ELR (cell line): ENCODE measurements around the gene NAALADL2.

Experiments used
- DNase-seq: peaks from one replicate; pipeline ENCODE4 v3.0.0-alpha.2; 2015; ENCODE audit warnings: low read depth

NAALADL2 gene

DNA sequence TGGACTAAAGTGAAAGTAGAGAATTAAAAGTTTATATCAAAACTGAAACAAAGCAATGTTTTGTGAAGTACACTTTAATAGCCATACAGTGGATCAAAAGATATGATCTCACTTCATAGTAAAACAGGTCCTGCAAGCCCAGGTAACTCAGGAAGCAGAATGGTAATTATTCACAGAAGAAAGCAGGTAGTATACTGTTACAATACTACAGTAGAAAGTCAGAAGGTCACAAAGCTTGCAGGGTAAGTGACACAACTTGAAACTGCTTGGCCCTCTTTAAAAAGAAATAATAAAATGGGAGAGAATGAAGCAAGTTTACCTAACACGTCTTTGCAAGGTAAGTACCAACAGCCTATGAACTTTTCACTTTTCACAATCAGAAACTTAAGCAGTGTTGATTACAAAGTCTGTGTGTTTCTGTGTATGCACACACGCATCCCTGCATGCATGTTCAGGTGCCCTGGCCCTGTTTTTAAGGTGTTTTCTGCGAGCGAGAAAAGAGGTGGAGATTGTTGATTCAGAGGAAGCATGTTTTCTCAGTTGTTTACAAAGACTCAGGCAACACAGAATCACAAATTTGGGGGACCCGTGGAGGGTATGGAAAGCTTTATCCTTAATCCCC is at the start of gene NAALADL2:
Gene NAALADL2 (plus strand): TSS at position 221 of the 622 bp plus-strand sequence.
- no peak for DNase-seq

DNA sequence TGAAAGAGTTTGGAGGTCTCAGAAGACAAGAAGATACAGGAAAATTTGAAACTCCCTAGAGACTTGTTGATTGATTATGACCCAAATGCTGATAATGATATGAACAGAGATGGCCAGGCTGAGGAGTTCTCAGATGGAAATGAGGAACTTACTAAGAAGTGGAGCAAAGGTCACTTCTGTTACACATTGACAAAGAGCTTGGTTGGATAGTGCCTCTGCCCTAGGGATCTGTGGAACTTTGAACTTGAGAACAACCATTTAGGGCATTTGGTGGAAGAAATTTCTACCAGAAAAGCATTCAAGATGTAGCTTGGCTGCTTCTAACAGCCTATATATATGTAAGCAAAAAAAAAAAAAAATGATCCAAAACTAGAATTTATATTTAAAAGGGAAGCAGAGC is 48.9 kb upstream of the NAALADL2 start:
- no peak for DNase-seq

DNA sequence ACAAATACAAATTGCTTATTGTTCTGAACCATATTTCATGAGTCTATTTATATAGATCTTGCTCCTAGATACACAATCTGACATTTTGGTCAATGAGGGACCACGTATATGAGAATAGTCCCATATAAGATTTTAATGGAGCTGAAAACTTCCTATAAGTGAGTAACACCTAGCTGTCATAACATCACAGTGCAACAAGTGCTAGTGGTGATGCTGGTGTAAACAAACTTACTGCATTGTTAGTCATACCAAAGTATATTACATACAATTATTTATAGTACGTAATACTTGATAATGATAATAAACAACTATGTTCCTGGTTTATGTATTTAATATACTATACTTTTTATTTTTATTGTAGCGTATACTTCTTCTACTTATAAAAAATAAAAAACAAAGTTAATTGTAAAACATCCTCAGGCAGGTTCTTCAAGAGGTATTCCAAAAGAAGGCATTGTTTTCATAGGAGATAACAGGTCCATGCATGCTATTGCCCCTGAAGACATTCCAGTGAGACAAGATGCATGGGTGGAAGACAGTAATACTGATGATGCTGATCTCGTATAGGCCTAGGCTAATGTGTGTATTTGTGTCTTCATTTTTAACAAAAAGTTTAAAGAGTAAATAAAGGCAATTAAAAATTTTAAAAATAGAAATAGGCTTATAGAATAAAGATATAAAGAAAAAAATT is 46.8 kb upstream of the NAALADL2 start:
- peak; percentile 25 for DNase-seq

GRCh38 chr3:174815750-174816149 is 43.4 kb upstream of the NAALADL2 start:
- DNase-seq = no peak

- no peak for DNase-seq
Measured at GRCh38 chr3:174820885-174821284, 38.2 kb upstream of the NAALADL2 start.

DNA sequence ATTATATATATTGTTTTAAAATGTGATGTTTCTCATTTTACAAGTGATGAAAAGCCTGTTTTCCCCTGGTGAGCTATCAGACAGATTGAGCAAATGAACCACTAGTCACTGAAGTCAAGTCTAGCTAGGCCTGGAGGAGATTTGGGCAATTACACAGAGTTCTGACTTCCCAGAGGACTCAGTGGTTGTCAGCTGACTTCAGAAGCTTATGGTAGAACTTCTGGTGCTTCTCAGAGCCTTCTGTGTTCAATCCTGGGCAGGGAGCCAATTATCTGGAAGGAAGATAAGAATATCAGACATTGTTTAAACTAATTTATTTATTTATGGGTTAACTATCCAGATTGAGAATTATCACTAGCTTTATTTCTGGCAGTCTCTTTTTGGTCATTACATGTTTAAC is 37.7 kb upstream of the NAALADL2 start:
- no peak for DNase-seq

GRCh38 chr3:174822320-174822719 is 36.8 kb upstream of the NAALADL2 start:
- DNase-seq = no peak

GRCh38 chr3:174826069-174826468 is 33.1 kb upstream of the NAALADL2 start:
- no peak for DNase-seq

DNA sequence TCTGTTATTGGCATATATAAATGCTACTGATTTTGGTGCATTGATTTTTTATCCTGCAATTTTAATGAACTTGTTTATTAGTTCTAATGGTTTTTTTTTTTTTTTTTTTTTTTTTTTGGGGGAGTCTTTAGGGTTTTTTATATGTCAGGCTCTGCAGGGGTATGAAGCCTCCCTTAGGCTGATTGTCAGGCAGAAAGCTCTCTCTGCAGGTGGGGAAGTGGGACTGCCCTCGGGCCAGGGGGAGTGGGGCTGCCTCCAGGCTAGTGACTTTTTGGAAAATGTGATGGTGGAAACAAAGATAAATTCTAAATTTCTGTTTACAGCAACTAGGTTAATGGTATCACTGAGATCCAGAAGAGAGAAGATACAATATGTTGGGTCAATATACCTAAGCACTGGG is 14.4 kb upstream of the NAALADL2 start:
- DNase-seq = no peak

- DNase-seq = no peak
Measured at GRCh38 chr3:174846055-174846454, 13.1 kb upstream of the NAALADL2 start.

DNA sequence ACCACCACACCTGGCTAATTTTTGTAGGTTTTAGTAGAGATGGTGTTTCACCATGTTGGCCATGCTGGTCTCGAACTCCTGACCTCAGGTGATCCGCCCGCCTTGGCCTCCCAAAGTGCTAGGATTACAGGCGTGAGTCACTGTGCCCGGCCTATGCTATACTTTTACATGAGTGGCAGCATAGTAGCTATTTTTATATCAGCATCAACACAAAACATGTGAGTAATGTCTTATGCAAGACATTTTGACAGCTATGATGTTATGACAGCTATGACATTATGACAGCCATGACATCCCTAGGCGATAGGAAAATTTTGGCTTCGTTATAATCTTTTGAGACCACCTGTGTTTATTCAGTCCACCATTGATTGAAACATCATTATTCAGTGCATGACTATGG is 4.1 kb upstream of the NAALADL2 start:
- no peak for DNase-seq

DNA sequence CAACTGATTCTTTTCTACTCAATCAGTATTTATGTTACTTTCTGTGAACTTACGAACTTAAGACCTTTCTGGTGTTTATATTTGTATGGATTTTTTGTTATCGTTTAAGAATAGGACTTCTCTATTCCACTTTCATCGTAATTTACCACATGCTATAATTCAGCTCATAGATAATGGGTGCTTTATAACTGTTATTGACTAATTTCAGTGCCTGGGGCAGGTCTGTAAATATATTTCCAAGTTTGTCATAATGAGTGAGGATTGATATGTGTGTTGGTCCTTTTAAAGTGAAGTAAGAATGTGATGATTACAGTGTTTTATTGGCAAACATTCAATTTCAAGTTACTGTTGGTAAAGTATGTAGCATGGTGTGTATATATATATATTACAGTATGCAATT is 1.8 kb upstream of the NAALADL2 start:
- DNase-seq = no peak

- DNase-seq = no peak
Measured at GRCh38 chr3:174858353-174858752, 781 bp upstream of the NAALADL2 start.

DNA sequence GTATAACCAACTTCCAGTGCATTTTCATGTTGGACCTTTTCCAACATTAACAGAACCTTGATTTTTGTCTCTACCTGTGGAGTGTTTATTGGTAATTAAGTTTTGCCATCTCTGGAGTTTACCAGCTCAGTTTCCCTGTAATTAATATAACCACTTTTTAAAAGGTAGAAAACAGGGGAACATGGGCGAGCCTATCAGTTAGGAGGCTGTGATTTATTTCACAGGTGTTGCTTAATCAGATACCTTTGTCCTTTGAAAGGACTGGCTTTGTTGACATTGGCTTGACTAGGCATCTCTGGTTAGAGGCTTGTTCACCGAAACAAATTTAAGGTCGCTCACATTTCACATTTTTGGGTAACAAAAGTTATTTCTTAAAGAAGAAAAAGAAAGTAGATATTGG is 622 bp downstream of the NAALADL2 start:
- no peak for DNase-seq

DNA sequence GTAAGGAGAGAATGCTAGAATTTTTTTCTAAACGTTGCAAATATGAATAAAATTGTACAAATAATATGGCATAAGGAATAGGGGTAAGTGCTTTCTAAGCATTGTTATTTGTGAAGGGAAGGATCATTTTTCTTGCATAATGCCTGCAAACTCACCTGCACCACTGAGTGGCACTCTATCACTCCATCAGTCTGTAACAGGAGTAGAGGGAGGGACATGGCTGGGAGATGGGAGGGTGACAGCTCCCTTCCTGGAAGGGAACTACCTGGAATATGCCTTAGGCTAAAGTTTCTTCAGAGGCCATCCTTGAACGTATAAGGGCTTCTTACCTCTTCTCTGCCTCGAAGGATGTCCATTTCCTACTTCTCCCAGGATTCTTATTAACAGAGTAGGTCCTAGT is 3.0 kb downstream of the NAALADL2 start:
- DNase-seq = peak; percentile 37

GRCh38 chr3:174862666-174863065 is 3.5 kb downstream of the NAALADL2 start:
- DNase-seq = no peak

GRCh38 chr3:174863488-174863887 is 4.4 kb downstream of the NAALADL2 start:
- peak; percentile 14 for DNase-seq

DNA sequence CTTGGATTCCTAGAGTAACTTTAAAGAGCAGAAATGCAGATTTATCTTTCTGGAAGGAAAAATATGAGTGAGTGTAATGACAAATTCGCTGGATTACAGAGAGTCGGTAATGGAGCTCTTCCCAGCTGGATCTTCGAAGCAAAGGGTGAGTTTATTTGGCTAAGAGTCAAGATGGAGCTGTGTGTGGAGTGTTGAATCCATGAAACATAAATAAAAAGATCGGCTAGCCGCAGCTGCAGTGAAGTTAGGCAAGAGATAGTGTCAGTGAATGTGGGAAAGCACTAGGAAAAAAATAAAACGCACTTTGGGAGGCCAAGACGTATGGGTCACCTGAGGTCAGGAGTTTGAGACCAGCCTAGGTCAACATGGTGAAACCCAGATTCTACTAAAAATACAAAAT is 10.3 kb downstream of the NAALADL2 start:
- DNase-seq = no peak

DNA sequence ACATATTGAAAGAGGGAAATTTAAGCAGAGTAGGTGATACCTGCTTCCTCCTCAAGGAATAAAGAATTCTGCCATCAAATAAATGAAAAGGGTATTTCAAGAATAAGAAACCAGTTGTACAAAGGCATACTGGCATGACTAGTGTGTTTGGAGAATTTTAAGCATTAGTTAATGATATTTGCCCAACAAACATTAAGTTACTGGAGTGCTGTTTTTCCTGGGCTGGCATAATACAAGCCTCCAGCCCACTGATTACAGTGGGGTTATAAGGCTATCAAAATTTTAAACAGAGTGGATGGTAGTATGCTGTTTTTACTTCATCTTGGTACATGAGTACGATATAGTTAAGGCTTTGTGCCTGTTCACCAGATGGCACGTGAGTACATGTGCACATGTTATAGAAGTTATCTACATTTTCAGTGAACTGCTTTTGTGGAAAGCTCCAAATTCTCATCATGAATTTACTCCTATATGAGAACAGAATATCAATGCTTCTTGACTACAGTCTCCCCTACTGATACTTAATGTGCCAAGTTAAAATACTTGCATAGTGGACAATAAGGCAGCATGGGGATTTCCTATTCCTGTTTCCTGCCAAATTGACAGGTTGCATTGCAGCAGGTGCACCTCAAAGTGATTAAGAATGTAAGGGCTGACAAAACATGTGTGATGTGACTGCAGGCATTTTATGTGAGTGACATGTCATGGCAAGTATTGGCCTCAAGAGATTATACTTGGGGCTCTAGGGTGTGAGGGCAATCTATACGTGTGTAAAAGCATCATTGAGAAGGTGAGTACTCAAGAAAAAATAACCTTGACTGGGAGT is 14.9 kb downstream of the NAALADL2 start:
- DNase-seq = no peak

GRCh38 chr3:174882789-174883188 is 23.7 kb downstream of the NAALADL2 start:
- no peak for DNase-seq

GRCh38 chr3:174883881-174884675 is 24.9 kb downstream of the NAALADL2 start:
- no peak for DNase-seq
